Activated CD4-positive, alpha-beta memory T cell treated with anti-CD3 and anti-CD28 coated beads for 36 hours (primary cell): ENCODE measurements around the gene OR5A1. TPM values are rescaled to one million over a fixed set of nuclear protein-coding genes. Genes with fewer than 3 reads are reported as not detected.

ENCODE experiments used
- CTCF ChIA-PET: fragments of 350-600 bp; sonication (Branson Sonifier 250); formaldehyde crosslinking; loops from one replicate; lab custom pipeline; 2021; ENCODE audit warnings: antibody characterized with exemption, inconsistent platforms; lab: Charles Lee
- POLR2A ChIA-PET: fragments of 350-600 bp; sonication (Branson Sonifier 250); formaldehyde crosslinking; loops from one replicate; lab custom pipeline; 2021; ENCODE audit warnings: antibody characterized with exemption; lab: Charles Lee
- DNase-seq: peaks from one replicate; pipeline ENCODE4 v3.0.0-alpha.2; 2020
- H3K27ac Mint-ChIP-seq: one replicate; pipeline ENCODE4 v1.8.0; 2021; ENCODE audit warnings: mixed read lengths
- H3K27me3 Mint-ChIP-seq: one replicate; pipeline ENCODE4 v1.8.0; 2021; ENCODE audit warnings: mixed read lengths
- H3K36me3 Mint-ChIP-seq: one replicate; pipeline ENCODE4 v1.8.0; 2021; ENCODE audit warnings: mixed read lengths
- H3K4me1 Mint-ChIP-seq: one replicate; pipeline ENCODE4 v1.8.0; 2021; ENCODE audit warnings: low read depth, mixed read lengths
- H3K4me3 Mint-ChIP-seq: one replicate; pipeline ENCODE4 v1.8.0; 2021; ENCODE audit warnings: mild to moderate bottlenecking, mixed read lengths
- H3K9me3 Mint-ChIP-seq: one replicate; pipeline ENCODE4 v1.8.0; 2021; ENCODE audit warnings: mixed read lengths
- intact Hi-C: fragments of 100-400 bp; cut with micrococcal nuclease; formaldehyde crosslinking; loops from one replicate; pipeline ENCODE4 v1.15.1; 2023
- total RNA-seq, 2 experiments: library from RNA; stranded (reverse); gene quantifications; one replicate each; pipeline ENCODE4 v1.2.3, GENCODE V29; 2021

Gene OR5A1
- total RNA-seq, 2 experiments from 2014 or later, result not detected

- Mint-ChIP-seq H3K36me3 (no peaks in the 10 kb centered on the region), H3K27ac (no peak overlapping the region), H3K4me3 (no peak overlapping the region), H3K4me1 (no peaks in the 10 kb centered on the region), H3K27me3 (peaks cover 6% of the 10 kb centered on the region), H3K9me3 (no peaks in the 10 kb centered on the region)
- ChIA-PET CTCF (no interaction called here), POLR2A (no interaction called here)
- intact Hi-C loops, result no loop called here
- DNase-seq, result no peak
These were observed 44.1 kb downstream of the OR5A1 start for GRCh38 chr11:59480359-59480758.

Other genes starting within 250 kb of the OR5A1 start
- gene MPEG1, start 223.5 kb upstream of the OR5A1 start, total RNA-seq, result not detected
- gene OR5AN1, start 77.6 kb upstream of the OR5A1 start, total RNA-seq, result not detected
- not detected for gene OR5A2, start 10.1 kb upstream of the OR5A1 start, total RNA-seq
- not detected for gene OR4D6, start 20.5 kb downstream of the OR5A1 start, total RNA-seq
- gene OR4D10, start 36.8 kb downstream of the OR5A1 start, total RNA-seq, result not detected
- gene OR4D11, start 67.1 kb downstream of the OR5A1 start, total RNA-seq, result not detected
- gene OR4D9, start 75.1 kb downstream of the OR5A1 start, total RNA-seq, result not detected
- gene OSBP, start 179.3 kb downstream of the OR5A1 start, total RNA-seq, result 10 to 100 TPM; 37.2 to 40.9 TPM
- gene PATL1, start 232.6 kb downstream of the OR5A1 start, total RNA-seq, result 10 to 100 TPM; 58.3 to 62.3 TPM